ENCODE results near the gene MCOLN3.

Gene MCOLN3

GRCh38 chr1:85048296-85049064 is at the start of gene MCOLN3:
Gene MCOLN3 (minus strand): TSS chr1:85048500. CDS start chr1:85045360, 3,140 bp downstream.
- peak; percentile 10 for DNase-seq (ENCODE audit: low spot score)

- DNase-seq (ENCODE audit: low spot score), result no peak
Measured at GRCh38 chr1:85093644-85094043, 45.3 kb upstream of the MCOLN3 start.

GRCh38 chr1:85091671-85092280 is 43.5 kb upstream of the MCOLN3 start:
- DNase-seq (ENCODE audit: low spot score), result no peak

GRCh38 chr1:85090225-85090624 is 41.9 kb upstream of the MCOLN3 start:
- no peak for DNase-seq (ENCODE audit: low spot score)

GRCh38 chr1:85089203-85089602 is 40.9 kb upstream of the MCOLN3 start:
- no peak for DNase-seq (ENCODE audit: low spot score)

- DNase-seq (ENCODE audit: low spot score), result no peak
Measured at GRCh38 chr1:85088408-85088784, 40.1 kb upstream of the MCOLN3 start.

GRCh38 chr1:85087659-85088407 is 39.5 kb upstream of the MCOLN3 start:
- no peak for DNase-seq (ENCODE audit: low spot score)

GRCh38 chr1:85085417-85085816 is 37.1 kb upstream of the MCOLN3 start:
- no peak for DNase-seq (ENCODE audit: low spot score)

GRCh38 chr1:85078903-85079302 is 30.6 kb upstream of the MCOLN3 start:
- peak; percentile 26 for DNase-seq (ENCODE audit: low spot score)

GRCh38 chr1:85074365-85074964 is 26.2 kb upstream of the MCOLN3 start:
- DNase-seq (ENCODE audit: low spot score), result no peak

GRCh38 chr1:85070972-85071492 is 22.7 kb upstream of the MCOLN3 start:
- no peak for DNase-seq (ENCODE audit: low spot score)

GRCh38 chr1:85068846-85069245 is 20.5 kb upstream of the MCOLN3 start:
- no peak for DNase-seq (ENCODE audit: low spot score)

GRCh38 chr1:85065550-85065949 is 17.2 kb upstream of the MCOLN3 start:
- no peak for DNase-seq (ENCODE audit: low spot score)

GRCh38 chr1:85062425-85063026 is 14.2 kb upstream of the MCOLN3 start:
- no peak for DNase-seq (ENCODE audit: low spot score)

GRCh38 chr1:85061711-85062424 is 13.6 kb upstream of the MCOLN3 start:
- peak; percentile 100 for DNase-seq (ENCODE audit: low spot score)

GRCh38 chr1:85060038-85060437 is 11.7 kb upstream of the MCOLN3 start:
- no peak for DNase-seq (ENCODE audit: low spot score)

- DNase-seq (ENCODE audit: low spot score), result no peak
Measured at GRCh38 chr1:85059563-85059962, 11.3 kb upstream of the MCOLN3 start.

GRCh38 chr1:85058786-85059185 is 10.5 kb upstream of the MCOLN3 start:
- DNase-seq (ENCODE audit: low spot score), result no peak

GRCh38 chr1:85058311-85058710 is 10.0 kb upstream of the MCOLN3 start:
- DNase-seq (ENCODE audit: low spot score), result no peak

- no peak for DNase-seq (ENCODE audit: low spot score)
Measured at GRCh38 chr1:85054664-85055063, 6.4 kb upstream of the MCOLN3 start.

GRCh38 chr1:85049735-85050166 is 1.5 kb upstream of the MCOLN3 start:
- no peak for DNase-seq (ENCODE audit: low spot score)
